ENCODE measurements around the gene ST7L.

Gene ST7L

GRCh38 chr1:112544011-112544688 lies 74.8 kb downstream of the ST7L start:
- FAIRE-seq: no peak

DNA sequence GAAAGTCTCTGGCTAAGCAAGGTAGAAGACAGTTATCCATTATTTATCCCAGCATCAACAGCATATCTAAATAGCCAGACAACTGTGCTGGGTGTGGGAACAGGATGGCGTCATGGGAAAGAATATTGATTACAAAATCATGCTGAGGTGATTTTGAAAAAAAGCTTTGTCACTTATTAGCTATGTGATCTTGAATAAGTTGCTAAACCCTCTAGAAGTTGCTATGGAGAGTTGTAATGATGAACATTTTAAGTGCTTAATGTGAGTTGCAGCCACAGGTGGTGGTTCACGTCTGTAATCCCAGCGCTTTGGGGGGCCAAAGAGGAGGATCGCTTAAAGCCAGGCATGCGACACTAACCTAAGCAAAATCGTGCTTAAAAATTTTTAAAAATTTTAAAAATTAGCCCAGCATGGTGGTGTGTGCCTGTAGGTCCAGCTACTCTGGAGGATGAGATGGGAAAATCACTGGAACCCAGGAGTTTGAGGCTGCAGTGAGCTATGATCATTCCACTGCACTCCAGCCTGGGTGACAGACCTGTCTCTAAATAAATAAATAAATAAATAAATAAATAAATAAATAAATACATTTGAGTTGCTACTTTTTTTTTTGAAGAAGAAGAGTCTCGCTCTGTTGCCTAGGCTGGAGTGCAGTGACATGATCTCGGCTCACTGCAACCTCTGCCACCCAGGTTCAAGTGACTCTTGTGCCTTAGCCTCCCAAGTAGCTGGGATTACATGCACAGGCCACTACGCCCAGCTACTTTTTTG lies 76.6 kb downstream of the ST7L start:
- no peak for FAIRE-seq

GRCh38 chr1:112541299-112541698 lies 77.6 kb downstream of the ST7L start:
- no peak for FAIRE-seq

- no peak for FAIRE-seq
Observed at GRCh38 chr1:112540226-112540794, 78.6 kb downstream of the ST7L start.

DNA sequence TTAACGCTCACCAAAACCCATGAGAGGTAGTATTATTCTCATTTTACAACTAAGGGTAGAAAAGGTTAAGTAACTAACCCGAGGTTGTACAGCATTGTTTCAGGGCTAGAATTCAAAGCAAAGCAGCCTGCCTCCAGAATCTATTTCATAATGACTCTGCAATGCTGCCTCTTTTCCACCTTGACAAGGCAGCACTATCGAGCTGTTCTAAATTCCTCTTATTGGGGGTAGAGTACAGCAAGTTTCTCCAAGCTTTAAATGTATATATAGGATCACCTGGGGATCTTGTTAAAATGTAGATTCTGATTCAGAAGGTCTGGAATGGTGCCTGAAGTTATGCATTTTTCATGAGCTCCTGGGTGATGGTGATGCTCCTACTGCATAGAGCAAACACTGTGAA lies 80.1 kb downstream of the ST7L start:
- no peak for FAIRE-seq

- FAIRE-seq: no peak
Observed at GRCh38 chr1:112537456-112537855, 81.5 kb downstream of the ST7L start.

DNA sequence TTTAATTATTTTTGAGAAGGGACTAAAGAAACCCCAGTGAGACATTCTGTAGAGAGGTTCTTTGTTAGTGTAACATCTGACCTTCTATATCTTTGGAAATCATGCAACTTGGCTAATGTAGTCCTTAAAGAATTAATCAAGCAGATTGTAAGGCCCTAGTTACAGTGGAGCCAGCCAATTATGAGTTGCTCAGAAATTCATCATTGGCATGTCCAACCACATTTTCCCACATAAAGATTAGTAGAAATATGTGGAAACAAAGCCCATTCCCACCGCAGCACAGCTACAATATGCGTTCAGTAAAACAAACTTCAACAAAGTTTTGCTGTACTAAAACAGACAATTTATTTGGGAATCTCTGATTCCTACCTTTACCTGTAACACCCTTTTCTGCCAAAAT lies 82.4 kb downstream of the ST7L start:
- FAIRE-seq: no peak

DNA sequence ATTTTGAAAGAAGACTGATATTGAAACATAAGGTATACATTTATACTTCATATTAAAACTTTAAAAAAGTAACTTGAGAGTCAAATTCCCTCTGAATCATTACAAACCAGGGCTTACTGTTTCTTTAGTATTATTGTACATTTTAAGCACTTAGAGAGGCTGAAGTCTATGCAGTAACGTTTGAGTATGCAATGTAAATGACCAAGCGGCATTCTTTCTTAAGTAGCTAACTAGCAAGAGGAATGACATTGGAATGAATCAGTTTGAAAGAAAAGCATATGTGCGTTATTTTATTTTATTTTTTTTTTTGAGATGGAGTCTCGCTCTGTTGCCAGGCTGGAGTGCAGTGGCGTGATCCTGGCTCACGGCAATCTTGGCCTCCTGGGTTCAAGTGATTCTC lies 85.9 kb downstream of the ST7L start:
- FAIRE-seq: no peak

DNA sequence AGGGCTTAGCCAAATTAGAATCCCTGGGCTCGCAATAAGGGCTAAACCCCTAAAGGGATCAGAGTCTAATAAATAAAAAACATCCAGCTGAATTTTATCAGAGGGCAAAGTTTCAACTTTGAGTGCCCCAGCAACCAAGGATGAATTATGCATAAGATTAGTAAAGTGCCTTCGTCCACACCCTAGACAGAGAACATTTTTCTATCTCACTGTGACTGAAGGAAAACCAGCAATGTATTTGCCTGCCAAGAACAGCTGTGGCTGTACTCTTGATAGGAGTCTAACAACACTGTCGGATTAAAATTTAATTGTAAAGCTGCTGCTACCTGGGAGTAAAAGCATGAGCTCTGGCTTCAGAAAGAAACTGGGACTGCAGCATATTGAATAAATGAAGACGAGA lies 86.9 kb downstream of the ST7L start:
- no peak for FAIRE-seq

DNA sequence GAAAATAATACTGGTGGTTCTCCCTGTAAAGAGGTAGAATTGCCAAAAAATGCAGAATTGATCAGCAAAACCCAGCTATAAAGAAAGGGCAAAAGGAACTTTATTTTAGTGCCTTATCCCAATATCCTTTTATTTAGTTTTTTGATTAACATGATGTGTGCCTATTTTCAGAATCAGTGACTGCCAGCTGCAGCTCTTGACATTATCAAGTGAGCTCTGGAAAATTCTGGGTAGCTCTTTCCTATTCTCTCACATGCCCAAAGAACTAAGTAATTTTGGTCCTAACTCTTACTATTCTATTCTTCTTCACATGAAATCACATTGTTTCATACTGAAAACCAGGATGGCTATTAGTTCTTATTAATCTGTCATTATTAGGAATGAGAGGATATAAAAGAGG lies 88.1 kb downstream of the ST7L start:
- FAIRE-seq: no peak

- no peak for FAIRE-seq
Observed at GRCh38 chr1:112529301-112529700, 89.6 kb downstream of the ST7L start.

DNA sequence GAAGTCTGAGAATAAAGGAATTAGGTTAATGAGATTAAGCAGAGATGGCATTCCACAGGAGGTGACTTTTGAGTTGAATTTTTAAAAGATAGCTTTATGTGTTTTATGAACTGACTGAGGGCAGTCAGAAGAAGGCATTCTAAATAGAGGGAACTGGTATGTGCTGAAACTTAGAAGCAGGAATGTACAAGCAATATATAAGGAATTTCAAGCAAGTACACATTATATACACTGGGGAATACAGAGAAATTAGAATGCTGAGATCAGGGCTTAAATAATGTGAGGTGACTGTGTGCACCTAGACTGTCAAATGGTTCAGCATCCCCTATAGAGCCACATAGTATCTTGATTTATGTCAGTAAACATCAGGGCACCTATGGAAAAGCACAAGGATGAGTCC lies 90.9 kb downstream of the ST7L start:
- no peak for FAIRE-seq

DNA sequence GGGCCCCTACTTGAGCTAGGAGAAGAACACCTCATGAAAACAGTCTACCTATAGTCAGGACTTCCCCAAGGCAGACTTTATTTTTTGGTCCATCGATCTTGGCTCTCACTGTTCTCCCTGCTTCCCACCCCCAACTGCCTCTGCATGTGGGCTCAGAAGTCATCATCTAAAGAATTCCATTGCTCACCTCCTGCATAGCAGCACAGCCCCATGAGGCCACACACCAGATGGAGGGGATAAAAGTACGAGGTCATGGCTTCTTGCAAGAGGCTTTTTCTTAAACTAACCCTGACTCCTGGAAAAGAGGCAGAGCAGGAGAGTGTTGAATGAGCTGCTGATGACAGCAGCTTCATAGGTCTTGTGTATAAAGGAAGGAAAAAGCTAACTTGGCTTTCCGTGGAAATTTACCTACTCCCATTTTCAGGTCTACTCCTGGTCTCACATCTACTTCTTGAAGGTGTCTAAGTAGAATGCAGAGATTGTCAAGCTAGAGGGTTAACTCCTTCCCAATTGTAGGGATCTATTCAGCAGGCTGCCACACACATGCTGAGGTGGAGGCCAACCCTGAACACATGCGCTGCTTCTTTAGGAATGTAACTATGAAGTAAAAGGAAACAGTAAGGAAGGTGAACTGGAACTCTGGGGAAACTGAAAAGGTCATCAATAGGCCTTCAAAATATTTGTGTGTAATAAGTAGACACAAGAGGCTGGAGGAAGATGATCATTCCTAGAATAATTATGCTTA lies 91.5 kb downstream of the ST7L start:
- FAIRE-seq: no peak

GRCh38 chr1:112524986-112525385 lies 94.0 kb downstream of the ST7L start:
- no peak for FAIRE-seq

GRCh38 chr1:112524251-112524650 lies 94.7 kb downstream of the ST7L start:
- FAIRE-seq: no peak

- no peak for FAIRE-seq
Observed at GRCh38 chr1:112522621-112523020, 96.3 kb downstream of the ST7L start.

DNA sequence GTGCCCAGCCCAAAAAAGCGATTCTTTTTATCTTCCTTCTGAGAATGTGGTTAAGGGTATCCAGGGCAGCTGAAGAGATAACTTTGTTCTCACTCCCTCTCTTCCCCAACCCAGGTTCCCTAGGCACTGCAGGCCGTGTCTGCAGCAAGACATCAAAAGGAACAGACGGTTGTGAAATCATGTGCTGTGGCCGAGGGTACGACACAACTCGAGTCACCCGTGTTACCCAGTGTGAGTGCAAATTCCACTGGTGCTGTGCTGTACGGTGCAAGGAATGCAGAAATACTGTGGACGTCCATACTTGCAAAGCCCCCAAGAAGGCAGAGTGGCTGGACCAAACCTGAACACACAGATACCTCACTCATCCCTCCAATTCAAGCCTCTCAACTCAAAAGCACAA lies 98.8 kb downstream of the ST7L start:
- no peak for FAIRE-seq

- no peak for FAIRE-seq
Observed at GRCh38 chr1:112518186-112518585, 100.8 kb downstream of the ST7L start.

GRCh38 chr1:112517646-112518045 lies 101.3 kb downstream of the ST7L start:
- FAIRE-seq: no peak

- no peak for FAIRE-seq
Observed at GRCh38 chr1:112517231-112517630, 101.7 kb downstream of the ST7L start.

DNA sequence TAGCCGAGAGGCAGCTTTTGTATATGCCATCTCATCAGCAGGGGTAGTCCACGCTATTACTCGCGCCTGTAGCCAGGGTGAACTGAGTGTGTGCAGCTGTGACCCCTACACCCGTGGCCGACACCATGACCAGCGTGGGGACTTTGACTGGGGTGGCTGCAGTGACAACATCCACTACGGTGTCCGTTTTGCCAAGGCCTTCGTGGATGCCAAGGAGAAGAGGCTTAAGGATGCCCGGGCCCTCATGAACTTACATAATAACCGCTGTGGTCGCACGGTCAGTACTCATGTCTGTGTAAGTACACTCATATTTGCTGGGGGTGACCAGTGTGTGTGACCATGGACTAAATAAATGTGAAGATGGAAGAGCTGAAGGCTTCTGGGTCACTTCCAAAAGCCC lies 102.8 kb downstream of the ST7L start:
- no peak for FAIRE-seq

DNA sequence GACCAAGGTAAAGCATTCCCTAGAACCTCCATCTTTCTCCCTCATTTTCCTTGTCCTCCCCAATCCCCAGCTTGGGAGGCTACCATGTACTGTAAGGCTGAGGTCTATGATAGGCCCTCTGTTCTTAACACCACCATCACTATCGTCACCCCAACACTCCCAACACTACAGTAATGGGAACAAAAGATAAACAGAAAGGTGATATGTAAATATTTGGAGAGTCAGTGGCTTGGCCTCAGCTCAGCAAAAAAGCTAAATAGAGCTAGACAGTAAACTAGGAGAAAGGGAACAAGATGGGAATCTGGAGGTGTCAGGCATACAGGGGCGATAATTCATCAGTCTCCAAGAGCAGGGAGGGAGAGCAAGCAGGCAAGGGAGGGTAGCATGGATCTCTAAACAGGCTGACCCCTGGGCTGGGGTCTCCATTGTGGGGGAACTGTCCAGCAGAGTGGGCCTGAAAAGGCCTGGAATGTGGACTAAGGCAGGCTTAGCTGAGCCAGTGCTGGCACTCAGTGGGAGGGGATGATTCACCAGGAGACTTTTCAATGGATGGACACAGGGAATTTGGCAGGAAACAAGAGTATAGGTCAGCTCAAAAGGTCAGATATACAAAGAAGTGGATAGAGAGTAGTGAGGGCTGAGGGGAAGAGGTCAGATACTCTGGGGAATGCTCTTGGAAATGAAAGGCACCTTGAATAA lies 103.5 kb downstream of the ST7L start:
- no peak for FAIRE-seq

GRCh38 chr1:112514901-112515300 lies 104.0 kb downstream of the ST7L start:
- FAIRE-seq: no peak
